Breast epithelium (tissue), 4 donors: ENCODE results near the gene GAPDHS. TPM values are rescaled to one million over a fixed set of nuclear protein-coding genes. Genes with fewer than 3 reads are reported as not detected.

Experiments used
- DNase-seq, 2 donors: peaks; one replicate each; pipeline ENCODE4 v3.0.0-alpha.2; 2019; ENCODE audit warnings: low spot score in 2 of 2
- H3K27ac ChIP-seq, 2 donors: fragments of 200-600 bp; sonication (generic) in 1 of 2; one replicate each; pipeline ENCODE4 v1.5.1; 2016 to 2019; ENCODE audit warnings: mild to moderate bottlenecking in 1 of 2
- H3K27me3 ChIP-seq, 2 donors: fragments of 200-600 bp; sonication (generic) in 1 of 2; one replicate each; pipeline versions ENCODE4 v1.5.1 to v1.6.0; 2017 to 2019; ENCODE audit warnings: control low read depth in 1 of 2, mild to moderate bottlenecking in 1 of 2
- H3K36me3 ChIP-seq: fragments of 200-600 bp; one replicate; pipeline ENCODE4 v1.5.1; 2019
- H3K4me1 ChIP-seq, 2 donors: fragments of 200-600 bp; sonication (generic); one replicate each; pipeline ENCODE4 v1.5.1; 2016 to 2019; ENCODE audit warnings: control low read depth in 1 of 2
- H3K4me3 ChIP-seq, 3 donors: fragments of 200-600 bp; sonication (generic); 1 replicate in 2 of 3; 2 replicates in 1 of 3; pipeline ENCODE4 v1.5.1; 2016 to 2019; ENCODE audit warnings: mild to moderate bottlenecking in 3 of 3, moderate library complexity in 2 of 3
- H3K9me3 ChIP-seq, 2 donors: fragments of 200-600 bp; sonication (generic) in 1 of 2; one replicate each; pipeline ENCODE4 v1.5.1; 2016 to 2019; ENCODE audit warnings: control low read depth in 1 of 2
- POLR2A ChIP-seq: fragments of 450-650 bp; IDR thresholded peaks from one replicate; pipeline ENCODE4 v1.6.1; 2016; ENCODE audit warnings: antibody characterized with exemption, mild to moderate bottlenecking, moderate library complexity
- POLR2AphosphoS5 ChIP-seq, 3 donors: sonication (generic); formaldehyde crosslinking; IDR thresholded peaks; one replicate each; pipeline ENCODE4 v1.6.1; 2017; ENCODE audit warnings: antibody characterized with exemption in 3 of 3
- intact Hi-C: fragments of 100-400 bp; cut with DNase I; formaldehyde crosslinking; loops from one replicate; pipeline ENCODE4 v1.15.1; 2023; ENCODE audit warnings: low total_unique reads
- total RNA-seq, 3 donors: library from RNA; depleted of rRNA; stranded (reverse); fragments of >200 nt; gene quantifications; one replicate each; pipeline ENCODE4 v1.1.0, GENCODE V29; 2016
- TF ChIP-seq, protein P1 (sequence below), 3 donors: fragments of 450-650 bp; IDR thresholded peaks; one replicate each; pipeline ENCODE4 v1.5.1; 2016 to 2017; ENCODE audit warnings: antibody characterized with exemption in 3 of 3, mild to moderate bottlenecking in 3 of 3, moderate library complexity in 3 of 3

The GAPDHS gene
- total RNA-seq, 3 donors from 2014 or later, result not detected

- Histone ChIP-seq H3K36me3 (no peaks in the 10 kb centered on the region), H3K27me3 (no peaks in the 10 kb centered on the region), H3K9me3 (no peaks in the 10 kb centered on the region), H3K27ac (no peak overlapping the region), H3K4me3 (no peak overlapping the region), H3K4me1 (no peaks in the 10 kb centered on the region)
- intact Hi-C loops, result no loop called here
- no peak for DNase-seq
- TF ChIP-seq, protein P1, sequence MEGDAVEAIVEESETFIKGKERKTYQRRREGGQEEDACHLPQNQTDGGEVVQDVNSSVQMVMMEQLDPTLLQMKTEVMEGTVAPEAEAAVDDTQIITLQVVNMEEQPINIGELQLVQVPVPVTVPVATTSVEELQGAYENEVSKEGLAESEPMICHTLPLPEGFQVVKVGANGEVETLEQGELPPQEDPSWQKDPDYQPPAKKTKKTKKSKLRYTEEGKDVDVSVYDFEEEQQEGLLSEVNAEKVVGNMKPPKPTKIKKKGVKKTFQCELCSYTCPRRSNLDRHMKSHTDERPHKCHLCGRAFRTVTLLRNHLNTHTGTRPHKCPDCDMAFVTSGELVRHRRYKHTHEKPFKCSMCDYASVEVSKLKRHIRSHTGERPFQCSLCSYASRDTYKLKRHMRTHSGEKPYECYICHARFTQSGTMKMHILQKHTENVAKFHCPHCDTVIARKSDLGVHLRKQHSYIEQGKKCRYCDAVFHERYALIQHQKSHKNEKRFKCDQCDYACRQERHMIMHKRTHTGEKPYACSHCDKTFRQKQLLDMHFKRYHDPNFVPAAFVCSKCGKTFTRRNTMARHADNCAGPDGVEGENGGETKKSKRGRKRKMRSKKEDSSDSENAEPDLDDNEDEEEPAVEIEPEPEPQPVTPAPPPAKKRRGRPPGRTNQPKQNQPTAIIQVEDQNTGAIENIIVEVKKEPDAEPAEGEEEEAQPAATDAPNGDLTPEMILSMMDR (IDR thresholded peaks at IDR 0.05), result no peak
- TF ChIP-seq POLR2A (no peak), POLR2AphosphoS5 (IDR thresholded peaks at IDR 0.05) (no peak)
These were observed 27.2 kb upstream of the GAPDHS start for GRCh38 chr19:35506011-35506410.

DNA sequence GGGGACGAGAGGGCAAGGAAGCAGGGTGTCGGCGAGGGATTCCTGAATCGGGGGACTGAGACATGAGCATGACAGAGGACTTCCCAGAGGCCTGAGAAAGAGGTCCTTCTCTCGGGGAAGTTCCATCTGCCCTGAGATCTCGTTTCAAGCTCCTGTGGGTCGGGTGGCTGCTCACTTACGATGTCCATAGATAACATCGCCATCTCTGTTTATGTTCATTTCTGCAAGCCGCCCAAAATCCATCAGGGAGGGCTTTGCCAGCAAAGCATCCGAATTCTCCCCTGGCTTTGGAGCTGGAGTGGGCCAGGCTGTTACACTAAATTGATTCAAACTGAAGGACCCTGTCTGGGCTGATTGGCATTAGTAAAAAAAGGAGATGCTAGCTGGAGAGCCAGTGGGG, 25.7 kb upstream of the GAPDHS start:
- no peak for DNase-seq
- intact Hi-C loops, result no loop called here
- no peaks in the 10 kb centered on the region for H3K36me3 ChIP-seq
- H3K4me3 ChIP-seq, result no peak overlapping the region
- H3K4me1 ChIP-seq, result no peaks in the 10 kb centered on the region
- H3K9me3 ChIP-seq, result no peaks in the 10 kb centered on the region
- TF ChIP-seq, protein P1 (IDR thresholded peaks at IDR 0.05), result no peak
- TF ChIP-seq POLR2AphosphoS5 (IDR thresholded peaks at IDR 0.05), result no peak
- no peak for TF ChIP-seq POLR2A
- no peaks in the 10 kb centered on the region for H3K27me3 ChIP-seq
- H3K27ac ChIP-seq, result no peak overlapping the region

DNA sequence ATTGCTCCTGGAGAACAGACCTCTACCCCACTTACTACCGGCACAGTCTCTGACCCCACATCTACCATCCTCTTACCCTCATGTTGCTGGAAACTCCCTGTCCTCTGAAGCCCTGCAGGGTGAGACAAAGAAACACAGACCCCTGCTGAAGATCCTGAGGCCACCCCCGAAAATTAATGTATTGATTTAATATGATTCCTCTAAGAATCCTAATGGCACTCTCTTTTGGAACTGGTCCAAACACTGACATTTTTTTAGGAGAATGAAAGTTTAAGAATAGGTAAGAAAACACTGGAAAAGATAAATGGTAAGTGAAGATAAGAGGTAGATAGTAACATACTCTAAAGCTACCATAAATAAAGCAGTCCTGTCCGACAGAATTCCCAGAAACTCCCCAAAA, 25.1 kb upstream of the GAPDHS start:
- Histone ChIP-seq H3K27me3 (no peaks in the 10 kb centered on the region), H3K4me1 (no peaks in the 10 kb centered on the region), H3K4me3 (no peak overlapping the region), H3K36me3 (no peaks in the 10 kb centered on the region), H3K27ac (no peak overlapping the region), H3K9me3 (no peaks in the 10 kb centered on the region)
- no peak for DNase-seq
- intact Hi-C loops, result no loop called here
- TF ChIP-seq POLR2A (no peak), POLR2AphosphoS5 (IDR thresholded peaks at IDR 0.05) (no peak)
- TF ChIP-seq, protein P1 (IDR thresholded peaks at IDR 0.05), result no peak

GRCh38 chr19:35509018-35509652, 24.1 kb upstream of the GAPDHS start:
- intact Hi-C loops, result no loop called here
- Histone ChIP-seq H3K4me3 (peak overlapping the region in 2 of 3 donors; percentile 65 to 72), H3K27ac (peak overlapping the region; percentile 80 to 87), H3K36me3 (no peaks in the 10 kb centered on the region), H3K27me3 (no peaks in the 10 kb centered on the region), H3K4me1 (no peaks in the 10 kb centered on the region), H3K9me3 (no peaks in the 10 kb centered on the region)
- TF ChIP-seq POLR2A (no peak), POLR2AphosphoS5 (IDR thresholded peaks at IDR 0.05) (peak in 1 of 3 donors; percentile 16)
- TF ChIP-seq, protein P1 (IDR thresholded peaks at IDR 0.05), result no peak
- DNase-seq, result peak in 1 of 2 donors; percentile 68

GRCh38 chr19:35509861-35510625, 23.2 kb upstream of the GAPDHS start:
- intact Hi-C loops, result no loop called here
- peak overlapping the region; percentile 80 to 87 for H3K27ac ChIP-seq

More at GRCh38 chr19:35509861-35510625, 23.2 kb upstream of the GAPDHS start:
- H3K4me1 ChIP-seq, result no peaks in the 10 kb centered on the region
- H3K9me3 ChIP-seq, result no peaks in the 10 kb centered on the region
- no peaks in the 10 kb centered on the region for H3K27me3 ChIP-seq
- DNase-seq, result peak; percentile 78 to 83
- no peaks in the 10 kb centered on the region for H3K36me3 ChIP-seq
- TF ChIP-seq POLR2A, result no peak
- TF ChIP-seq POLR2AphosphoS5 (IDR thresholded peaks at IDR 0.05), result peak in 2 of 3 donors; percentile 29 to 65
- TF ChIP-seq, protein P1 (IDR thresholded peaks at IDR 0.05), result peak; percentile 94 to 98 (median 96)
- peak overlapping the region; percentile 29 to 72 (median 65) for H3K4me3 ChIP-seq
